Measurements from ENCODE around the gene CHST15.
A peak's percentile ranks its signal among the peaks of the same experiment; 100 is the strongest.

Gene CHST15

GRCh38 chr10:124070666-124071065, 22.7 kb downstream of the CHST15 start:
- no peaks in the 10 kb centered on the region for H3K79me2 ChIP-seq (ENCODE audit: insufficient read depth, low read length)
- H3K36me3 ChIP-seq (ENCODE audit: insufficient read depth, low read length) = no peaks in the 10 kb centered on the region

GRCh38 chr10:124069341-124070264, 23.8 kb downstream of the CHST15 start:
- no peaks in the 10 kb centered on the region for H3K27me3 ChIP-seq (ENCODE audit: insufficient read depth, low read length, poor library complexity)
- H3K4me1 ChIP-seq (ENCODE audit: insufficient read depth, low read length) = peaks cover 67% of the 10 kb centered on the region
- H3K9me3 ChIP-seq (ENCODE audit: insufficient read depth, low read length, severe bottlenecking) = no peaks in the 10 kb centered on the region
- H3K9ac ChIP-seq (ENCODE audit: low read depth, low read length) = no peak overlapping the region
- H2AFZ ChIP-seq (ENCODE audit: low read depth, low read length) = no peak overlapping the region
- no peak overlapping the region for H3K4me3 ChIP-seq (ENCODE audit: low read depth in 1 of 2, low read length in 2 of 2)
- TF ChIP-seq CTCF (IDR thresholded peaks at IDR 0.05; ENCODE audit: borderline replicate concordance, extremely low read depth, low read length, poor library complexity, severe bottlenecking) (no peak), EZH2 (IDR thresholded peaks at IDR 0.05; ENCODE audit: borderline replicate concordance, low read depth, low read length, severe bottlenecking) (no peak)
- H3K36me3 ChIP-seq (ENCODE audit: insufficient read depth, low read length) = no peaks in the 10 kb centered on the region
- DNase-seq (no peak), ATAC-seq (ENCODE audit: insufficient read depth, low read depth) (no peak)
- no peak overlapping the region for H3K4me2 ChIP-seq (ENCODE audit: insufficient read depth, low read length)
- no peaks in the 10 kb centered on the region for H3K79me2 ChIP-seq (ENCODE audit: insufficient read depth, low read length)
- H3K27ac ChIP-seq (ENCODE audit: low read length) = no peak overlapping the region
- H4K20me1 ChIP-seq (ENCODE audit: insufficient read depth, low read length) = no peaks in the 10 kb centered on the region

More at GRCh38 chr10:124070666-124071065, 22.7 kb downstream of the CHST15 start:
- Histone ChIP-seq H3K9me3 (ENCODE audit: insufficient read depth, low read length, severe bottlenecking) (no peaks in the 10 kb centered on the region), H3K27ac (ENCODE audit: low read length) (peak overlapping the region; percentile 84), H3K9ac (ENCODE audit: low read depth, low read length) (no peak overlapping the region), H3K27me3 (ENCODE audit: insufficient read depth, low read length, poor library complexity) (no peaks in the 10 kb centered on the region), H4K20me1 (ENCODE audit: insufficient read depth, low read length) (no peaks in the 10 kb centered on the region), H3K4me3 (ENCODE audit: low read depth in 1 of 2, low read length in 2 of 2) (no peak overlapping the region), H3K4me2 (ENCODE audit: insufficient read depth, low read length) (no peak overlapping the region), H3K4me1 (ENCODE audit: insufficient read depth, low read length) (peaks cover 67% of the 10 kb centered on the region), H2AFZ (ENCODE audit: low read depth, low read length) (no peak overlapping the region)
- no peak for TF ChIP-seq CTCF (IDR thresholded peaks at IDR 0.05; ENCODE audit: borderline replicate concordance, extremely low read depth, low read length, poor library complexity, severe bottlenecking)
- TF ChIP-seq EZH2 (IDR thresholded peaks at IDR 0.05; ENCODE audit: borderline replicate concordance, low read depth, low read length, severe bottlenecking) = no peak
- ATAC-seq (ENCODE audit: insufficient read depth, low read depth) (no peak), DNase-seq (no peak)

- no peak overlapping the region for H3K27ac ChIP-seq (ENCODE audit: low read length)
- H3K79me2 ChIP-seq (ENCODE audit: insufficient read depth, low read length) = no peaks in the 10 kb centered on the region
- H3K4me3 ChIP-seq (ENCODE audit: low read depth in 1 of 2, low read length in 2 of 2) = no peak overlapping the region
- no peak overlapping the region for H3K4me2 ChIP-seq (ENCODE audit: insufficient read depth, low read length)
- H3K4me1 ChIP-seq (ENCODE audit: insufficient read depth, low read length) = peaks cover 66% of the 10 kb centered on the region
- no peaks in the 10 kb centered on the region for H3K36me3 ChIP-seq (ENCODE audit: insufficient read depth, low read length)
- no peak overlapping the region for H2AFZ ChIP-seq (ENCODE audit: low read depth, low read length)
- no peaks in the 10 kb centered on the region for H3K9me3 ChIP-seq (ENCODE audit: insufficient read depth, low read length, severe bottlenecking)
- ATAC-seq (ENCODE audit: insufficient read depth, low read depth) = no peak
- no peaks in the 10 kb centered on the region for H3K27me3 ChIP-seq (ENCODE audit: insufficient read depth, low read length, poor library complexity)
- TF ChIP-seq CTCF (IDR thresholded peaks at IDR 0.05; ENCODE audit: borderline replicate concordance, extremely low read depth, low read length, poor library complexity, severe bottlenecking) (no peak), EZH2 (IDR thresholded peaks at IDR 0.05; ENCODE audit: borderline replicate concordance, low read depth, low read length, severe bottlenecking) (no peak)
- H3K9ac ChIP-seq (ENCODE audit: low read depth, low read length) = no peak overlapping the region
- no peak for DNase-seq
- no peaks in the 10 kb centered on the region for H4K20me1 ChIP-seq (ENCODE audit: insufficient read depth, low read length)
These were observed 24.5 kb downstream of the CHST15 start for GRCh38 chr10:124068929-124069328.
